Embryonic facial prominence (tissue), 1 donor: ENCODE results near the gene KCNC1.

Experiments used
- DNase-seq: peaks from one replicate; pipeline ENCODE4 v3.0.0-alpha.2; 2016; ENCODE audit errors: extremely low spot score

Gene KCNC1

GRCh38 chr11:17791144-17791543 is 56.6 kb downstream of the KCNC1 start:
- DNase-seq, result no peak

GRCh38 chr11:17792161-17792560 is 57.6 kb downstream of the KCNC1 start:
- DNase-seq, result no peak

- DNase-seq, result no peak
These were observed 59.1 kb downstream of the KCNC1 start for GRCh38 chr11:17793642-17794170.

- DNase-seq, result no peak
These were observed 60.4 kb downstream of the KCNC1 start for GRCh38 chr11:17794981-17795380.

- DNase-seq, result no peak
These were observed 61.6 kb downstream of the KCNC1 start for GRCh38 chr11:17796154-17796553.

- DNase-seq, result no peak
These were observed 63.7 kb downstream of the KCNC1 start for GRCh38 chr11:17798253-17798652.

GRCh38 chr11:17798716-17799115 is 64.1 kb downstream of the KCNC1 start:
- no peak for DNase-seq

GRCh38 chr11:17799147-17799546 is 64.6 kb downstream of the KCNC1 start:
- DNase-seq, result no peak

- DNase-seq, result no peak
These were observed 66.6 kb downstream of the KCNC1 start for GRCh38 chr11:17801166-17801565.

- no peak for DNase-seq
These were observed 67.9 kb downstream of the KCNC1 start for GRCh38 chr11:17802491-17802890.

GRCh38 chr11:17803754-17804334 is 69.3 kb downstream of the KCNC1 start:
- DNase-seq, result no peak

GRCh38 chr11:17805043-17805442 is 70.5 kb downstream of the KCNC1 start:
- no peak for DNase-seq

- DNase-seq, result no peak
These were observed 71.3 kb downstream of the KCNC1 start for GRCh38 chr11:17805873-17806272.

GRCh38 chr11:17807034-17807433 is 72.5 kb downstream of the KCNC1 start:
- DNase-seq, result no peak

GRCh38 chr11:17810041-17810440 is 75.5 kb downstream of the KCNC1 start:
- no peak for DNase-seq

- no peak for DNase-seq
These were observed 76.2 kb downstream of the KCNC1 start for GRCh38 chr11:17810746-17811145.

- no peak for DNase-seq
These were observed 76.8 kb downstream of the KCNC1 start for GRCh38 chr11:17811352-17811751.

GRCh38 chr11:17812091-17812864 is 77.7 kb downstream of the KCNC1 start:
- DNase-seq, result no peak

GRCh38 chr11:17812865-17813187 is 78.2 kb downstream of the KCNC1 start:
- no peak for DNase-seq

- no peak for DNase-seq
These were observed 78.9 kb downstream of the KCNC1 start for GRCh38 chr11:17813391-17814059.

GRCh38 chr11:17814546-17814945 is 80.0 kb downstream of the KCNC1 start:
- DNase-seq, result no peak

- DNase-seq, result no peak
These were observed 81.8 kb downstream of the KCNC1 start for GRCh38 chr11:17816232-17816931.
